Skin epidermis (tissue), 12 donors: ENCODE measurements around the gene PRF1.
"Not testable (repeated sequence)": the region's sequence is repeated elsewhere in the genome, so short reads cannot be mapped to it uniquely, and the experiment has no call there.

Source experiments
- H3K27ac ChIP-seq, 21 experiments: fragments of 200-600 bp; sonication (generic) in 11 of 21; one replicate each; pipeline ENCODE4 v1.5.0; 2020; ENCODE audit warnings: mild to moderate bottlenecking in 3 of 21, inconsistent platforms in 2 of 21, moderate library complexity in 2 of 21
- H3K4me3 ChIP-seq, 7 experiments: fragments of 200-600 bp; sonication (generic) in 2 of 7; one replicate each; pipeline ENCODE4 v1.5.0; 2020; ENCODE audit warnings: inconsistent platforms in 2 of 7, mild to moderate bottlenecking in 2 of 7, moderate library complexity in 1 of 7

PRF1 gene

GRCh38 chr10:70602665-70603448 lies at the start of gene PRF1:
TSS of gene PRF1 (minus strand) at chr10:70602741. CDS start at chr10:70600902, 1,839 bp downstream.
- H3K4me3 ChIP-seq: peak within 1 kb of the TSS in 6 of 7 experiments; percentile 12 to 30 (median 20)
- peak within 1 kb of the TSS in 15 of 21 experiments; percentile 9 to 90 (median 57) for H3K27ac ChIP-seq

- H3K4me3 ChIP-seq: no peak overlapping the region
- peak overlapping the region in 5 of 21 experiments; percentile 18 to 65 (median 55) for H3K27ac ChIP-seq
These were observed 49.1 kb upstream of the PRF1 start for GRCh38 chr10:70651661-70652060.

GRCh38 chr10:70650718-70651117 lies 48.2 kb upstream of the PRF1 start:
- Histone ChIP-seq H3K27ac (no peak overlapping the region), H3K4me3 (no peak overlapping the region)

GRCh38 chr10:70650104-70650503 lies 47.6 kb upstream of the PRF1 start:
- Histone ChIP-seq H3K27ac (peak overlapping the region in 1 of 21 experiments; percentile 3), H3K4me3 (no peak overlapping the region)

GRCh38 chr10:70649526-70649925 lies 47.0 kb upstream of the PRF1 start:
- peak overlapping the region in 2 of 21 experiments; percentile 23 to 47 for H3K27ac ChIP-seq
- H3K4me3 ChIP-seq: no peak overlapping the region

GRCh38 chr10:70648427-70648826 lies 45.9 kb upstream of the PRF1 start:
- Histone ChIP-seq H3K4me3 (no peak overlapping the region), H3K27ac (peak overlapping the region in 1 of 21 experiments; percentile 23)

GRCh38 chr10:70647086-70647485 lies 44.5 kb upstream of the PRF1 start:
- H3K4me3 ChIP-seq: no peak overlapping the region
- no peak overlapping the region for H3K27ac ChIP-seq

- not testable (repeated sequence) for H3K4me3 ChIP-seq, H3K27ac ChIP-seq
These were observed 42.4 kb upstream of the PRF1 start for GRCh38 chr10:70644959-70645358.

- not testable (repeated sequence) for H3K27ac ChIP-seq, H3K4me3 ChIP-seq
These were observed 40.7 kb upstream of the PRF1 start for GRCh38 chr10:70643272-70643671.

- H3K27ac ChIP-seq, H3K4me3 ChIP-seq: not testable (repeated sequence)
These were observed 37.3 kb upstream of the PRF1 start for GRCh38 chr10:70639640-70640383.

GRCh38 chr10:70634515-70634914 lies 32.0 kb upstream of the PRF1 start:
- H3K27ac ChIP-seq, H3K4me3 ChIP-seq: not testable (repeated sequence)

GRCh38 chr10:70634011-70634410 lies 31.5 kb upstream of the PRF1 start:
- H3K27ac ChIP-seq: peak overlapping the region in 1 of 21 experiments; percentile 25

GRCh38 chr10:70631735-70632134 lies 29.2 kb upstream of the PRF1 start:
- H3K27ac ChIP-seq, H3K4me3 ChIP-seq: not testable (repeated sequence)

More at GRCh38 chr10:70634011-70634410, 31.5 kb upstream of the PRF1 start:
- H3K4me3 ChIP-seq: no peak overlapping the region

- H3K27ac ChIP-seq: no peak overlapping the region
- no peak overlapping the region for H3K4me3 ChIP-seq
These were observed 26.8 kb upstream of the PRF1 start for GRCh38 chr10:70629338-70629737.

- no peak overlapping the region for H3K27ac ChIP-seq
- H3K4me3 ChIP-seq: no peak overlapping the region
These were observed 23.5 kb upstream of the PRF1 start for GRCh38 chr10:70626056-70626455.

- no peak overlapping the region for H3K27ac ChIP-seq
- no peak overlapping the region for H3K4me3 ChIP-seq
These were observed 20.7 kb upstream of the PRF1 start for GRCh38 chr10:70622981-70623844.

GRCh38 chr10:70622541-70622940 lies 20.0 kb upstream of the PRF1 start:
- H3K27ac ChIP-seq: no peak overlapping the region
- no peak overlapping the region for H3K4me3 ChIP-seq

- no peak overlapping the region for H3K4me3 ChIP-seq
- no peak overlapping the region for H3K27ac ChIP-seq
These were observed 19.1 kb upstream of the PRF1 start for GRCh38 chr10:70621503-70622078.

GRCh38 chr10:70620020-70620289 lies 17.4 kb upstream of the PRF1 start:
- Histone ChIP-seq H3K4me3 (no peak overlapping the region), H3K27ac (no peak overlapping the region)
